Measurements from ENCODE around the gene CBLL1.

Gene CBLL1

DNA sequence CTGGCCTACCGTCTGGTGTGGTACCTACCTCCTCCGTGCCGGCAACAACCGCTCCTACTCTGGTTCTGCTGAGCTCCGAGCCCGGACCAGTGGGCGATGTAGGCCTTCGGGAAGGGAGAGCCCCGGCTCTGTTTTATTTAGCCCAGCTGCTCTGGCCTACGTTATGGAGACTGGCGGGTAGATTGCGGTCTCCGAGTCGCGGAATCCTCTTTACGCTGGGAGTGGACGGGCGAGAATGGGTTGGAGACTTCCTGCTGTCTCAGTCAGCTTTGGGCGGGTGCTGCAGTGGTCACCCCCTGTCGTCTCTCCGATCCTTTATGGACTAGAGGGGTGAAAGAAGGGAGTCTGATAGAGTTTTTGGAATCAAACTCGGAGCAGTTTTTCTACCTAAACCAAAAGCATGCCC, 406 bp downstream of the CBLL1 start:
- DNase-seq = no peak

DNA sequence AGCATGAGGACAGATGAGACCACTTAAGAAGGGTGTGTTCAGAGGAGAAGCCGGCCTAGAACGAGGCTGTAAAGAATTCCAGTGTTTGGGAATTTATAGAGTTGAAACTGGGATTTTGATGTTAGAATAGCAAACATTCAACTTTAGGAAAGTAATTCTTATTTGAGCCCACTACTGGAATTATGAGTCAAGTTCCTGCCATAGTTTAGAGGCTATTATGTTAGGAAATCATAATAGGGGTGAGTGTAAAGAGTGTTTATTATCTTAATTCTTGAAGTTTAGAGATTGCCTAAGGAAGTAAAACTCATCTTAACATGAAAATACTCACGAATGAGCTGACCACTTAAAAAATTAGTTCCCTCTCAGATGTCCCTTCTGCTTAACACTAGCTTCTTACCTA, 2.1 kb downstream of the CBLL1 start:
- DNase-seq = no peak

DNA sequence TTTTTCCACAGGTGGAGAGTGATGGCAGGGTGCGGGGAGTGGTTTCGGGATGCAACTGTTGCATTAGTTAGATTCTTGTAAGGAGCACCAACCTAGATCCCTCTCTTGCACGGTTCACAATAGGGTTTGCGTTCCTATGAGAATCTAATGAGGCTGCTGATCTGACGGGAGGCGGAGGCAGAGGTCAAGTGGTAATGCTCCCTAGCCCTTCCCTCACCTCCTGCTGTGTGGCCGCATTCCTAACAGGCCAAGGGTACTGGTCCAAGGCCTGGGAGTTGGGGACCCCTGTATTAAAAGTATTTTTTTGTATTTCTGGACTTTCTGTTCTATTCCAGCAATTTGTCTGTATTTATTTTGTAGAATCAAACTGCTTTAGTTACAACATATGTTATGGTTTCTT, 7.2 kb downstream of the CBLL1 start:
- no peak for DNase-seq

DNA sequence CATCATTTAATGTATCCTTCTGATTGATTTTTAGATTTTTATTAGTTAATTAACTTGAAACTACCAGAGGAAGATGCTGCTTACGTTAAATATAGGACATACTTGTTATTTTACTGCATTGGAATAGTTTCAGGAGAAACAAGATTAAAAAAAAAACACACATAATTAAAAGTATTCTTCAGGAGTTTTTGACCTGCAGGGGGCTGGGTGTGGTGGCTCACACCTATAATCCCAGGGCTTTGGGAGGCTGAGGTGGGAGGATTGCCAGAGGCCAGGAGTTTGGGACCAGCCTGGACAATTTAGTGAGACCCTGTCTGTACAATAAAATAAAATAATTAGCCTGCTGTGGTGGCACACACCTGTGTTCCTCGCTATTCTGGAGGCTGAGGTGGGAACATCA, 10.7 kb downstream of the CBLL1 start:
- DNase-seq = no peak

DNA sequence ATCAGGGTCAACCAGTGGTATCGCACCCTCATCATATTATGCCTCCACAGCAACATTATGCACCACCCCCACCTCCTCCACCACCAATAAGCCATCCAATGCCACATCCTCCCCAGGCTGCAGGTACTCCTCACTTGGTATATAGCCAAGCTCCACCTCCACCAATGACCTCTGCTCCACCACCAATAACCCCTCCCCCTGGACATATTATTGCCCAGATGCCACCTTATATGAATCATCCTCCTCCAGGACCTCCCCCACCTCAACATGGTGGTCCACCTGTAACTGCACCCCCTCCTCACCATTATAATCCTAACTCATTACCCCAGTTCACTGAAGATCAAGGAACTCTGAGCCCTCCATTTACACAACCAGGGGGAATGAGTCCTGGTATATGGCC, 14.7 kb downstream of the CBLL1 start:
- DNase-seq = no peak

DNA sequence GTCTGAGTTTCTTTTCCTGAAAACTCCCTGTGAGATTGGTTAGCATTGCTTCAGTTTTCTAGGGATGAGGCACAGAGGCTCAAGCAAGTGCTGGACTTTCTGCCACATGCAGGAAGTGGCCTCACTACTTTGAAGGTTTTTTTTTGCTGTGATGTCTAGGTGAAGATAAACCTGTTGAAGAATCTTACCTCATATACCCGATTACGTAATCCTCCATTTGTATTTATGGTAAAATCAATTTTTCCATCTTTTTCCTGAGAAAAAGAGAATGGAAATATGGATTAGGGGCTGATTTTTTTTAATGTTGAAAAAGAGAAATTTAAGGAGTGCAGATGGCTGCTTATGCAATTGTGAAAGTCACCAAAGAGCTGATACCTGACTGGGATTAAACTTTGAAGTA, 23.4 kb downstream of the CBLL1 start:
- DNase-seq = no peak

DNA sequence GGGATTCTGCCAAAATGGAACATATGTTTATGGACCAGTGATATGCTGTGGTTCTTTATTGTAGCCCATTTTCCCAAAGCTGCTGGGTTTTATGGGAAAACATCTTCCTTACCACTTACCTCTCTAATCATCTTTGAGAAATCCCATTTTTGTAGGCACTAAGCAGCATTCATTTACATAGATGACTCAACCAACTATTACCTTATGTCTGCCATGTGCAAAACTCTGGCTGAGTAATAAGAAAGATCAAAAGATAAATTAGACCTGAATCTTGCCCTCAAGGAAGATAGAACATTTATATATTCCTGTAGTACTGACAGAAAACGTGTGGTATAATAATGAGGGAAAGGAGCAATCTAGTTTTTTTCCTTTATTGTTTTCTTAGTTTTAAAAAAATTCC, 24.3 kb downstream of the CBLL1 start:
- no peak for DNase-seq

DNA sequence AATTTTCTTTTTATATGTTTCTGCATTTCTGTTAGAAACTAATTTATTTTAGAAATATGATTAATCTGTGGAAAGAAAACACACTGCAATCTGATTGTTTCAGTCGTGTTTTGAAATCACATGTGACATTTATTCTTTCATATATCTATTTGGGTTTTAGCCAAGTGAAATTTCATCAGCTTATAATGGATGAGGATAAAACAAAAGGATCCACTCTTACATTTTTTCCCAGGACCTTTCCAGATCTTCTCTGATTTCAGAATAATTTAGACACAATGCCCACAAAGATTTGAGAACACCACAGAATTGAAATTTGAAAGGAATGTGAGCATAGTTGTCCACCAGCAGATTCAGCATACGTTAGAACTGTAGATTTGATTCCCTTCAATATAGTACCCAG, 29.1 kb downstream of the CBLL1 start:
- no peak for DNase-seq

DNA sequence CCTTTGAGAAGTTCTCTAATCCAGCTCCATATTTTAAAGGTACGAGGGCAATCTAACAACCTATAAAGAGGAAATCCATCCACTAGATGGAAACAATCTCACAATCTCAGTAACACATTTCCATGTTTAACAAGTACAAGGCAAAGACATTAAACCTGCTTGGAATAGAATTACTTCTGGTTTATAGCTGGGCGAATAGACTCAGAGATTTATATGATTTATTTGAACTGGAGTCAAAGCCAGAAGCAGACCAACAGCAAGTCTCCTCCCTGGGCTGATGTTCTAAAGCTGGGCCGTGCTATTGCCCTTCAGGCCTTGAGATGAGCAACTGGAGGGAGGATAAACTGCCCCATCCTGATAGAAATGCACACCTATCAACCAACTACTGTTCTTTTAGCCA, 33.8 kb downstream of the CBLL1 start:
- DNase-seq = no peak

DNA sequence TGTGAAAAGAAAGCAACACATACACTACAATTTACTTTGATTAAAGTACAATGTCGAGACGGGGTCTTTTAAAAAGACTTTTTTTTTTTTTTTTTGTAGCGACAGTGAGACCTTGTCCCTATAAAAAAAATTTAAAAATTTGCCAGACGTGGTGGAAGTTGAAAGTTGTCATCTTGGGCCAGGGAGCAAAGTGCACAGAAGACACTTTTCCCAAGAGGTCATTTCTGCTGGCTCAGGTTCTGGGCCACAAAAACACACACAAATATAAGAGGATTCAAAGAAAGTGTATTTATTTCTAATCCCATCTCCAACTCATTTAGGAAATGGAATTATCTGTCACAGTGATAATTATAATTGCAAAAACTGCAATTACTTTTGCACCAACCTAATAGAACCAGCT, 34.3 kb downstream of the CBLL1 start:
- no peak for DNase-seq

DNA sequence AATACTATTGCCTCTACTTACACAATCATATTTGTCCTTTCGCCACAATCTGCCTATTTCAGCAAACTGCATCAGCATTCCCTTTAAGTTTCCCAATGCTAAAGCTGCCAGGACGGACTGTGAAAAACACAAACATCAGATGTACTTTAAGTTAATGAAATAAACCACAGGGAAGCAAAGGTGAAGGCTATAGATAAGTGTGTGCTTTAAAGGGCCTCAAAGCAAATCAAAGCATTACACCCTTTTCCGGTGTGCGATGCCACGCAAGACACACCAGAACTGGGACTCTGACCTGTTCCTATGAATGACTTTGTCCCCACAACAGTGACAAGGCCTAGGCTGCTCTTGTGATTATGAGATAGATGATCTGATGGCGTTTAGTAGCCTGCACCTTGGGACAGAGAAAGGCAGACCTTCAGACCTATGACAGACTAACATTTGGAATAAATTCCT, 35.7 kb downstream of the CBLL1 start:
- DNase-seq = no peak

DNA sequence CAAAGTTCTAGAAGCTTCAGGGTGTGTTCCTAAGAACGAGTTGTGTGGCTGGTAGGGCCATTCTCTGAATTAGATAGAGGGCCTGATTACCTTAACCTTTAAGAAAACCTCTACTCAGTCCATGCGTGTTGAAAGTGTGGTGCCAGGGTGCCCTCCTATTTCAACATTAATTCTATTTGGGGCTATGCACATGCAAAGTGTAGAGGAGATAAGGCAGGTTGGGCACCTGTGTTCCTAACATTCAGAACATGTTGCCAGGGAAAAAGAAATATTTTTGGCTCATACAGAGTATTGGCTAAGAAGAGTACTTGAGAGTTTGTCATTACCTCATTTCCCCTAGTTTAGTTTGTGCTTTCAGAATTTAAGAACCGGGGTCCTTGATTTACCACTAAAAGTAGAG, 38.4 kb downstream of the CBLL1 start:
- DNase-seq = no peak

DNA sequence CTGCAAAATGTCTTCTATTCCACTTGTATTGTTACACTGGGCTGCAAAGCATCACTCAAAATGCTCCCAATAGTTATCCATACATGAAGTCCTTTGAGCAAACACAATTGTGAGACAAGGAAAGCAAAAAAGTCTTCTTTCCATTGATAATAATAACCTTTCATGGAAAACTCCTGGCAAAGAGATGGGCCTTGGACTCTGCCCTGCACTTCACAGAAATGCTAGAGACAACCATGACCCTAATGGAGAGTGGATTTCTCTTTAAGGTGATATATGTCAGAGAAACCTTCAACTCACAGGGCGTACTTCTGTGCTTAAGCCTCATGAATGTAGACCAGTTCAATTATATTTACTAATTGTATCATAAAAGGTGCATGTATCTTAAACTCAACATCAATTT, 39.7 kb downstream of the CBLL1 start:
- DNase-seq = no peak

DNA sequence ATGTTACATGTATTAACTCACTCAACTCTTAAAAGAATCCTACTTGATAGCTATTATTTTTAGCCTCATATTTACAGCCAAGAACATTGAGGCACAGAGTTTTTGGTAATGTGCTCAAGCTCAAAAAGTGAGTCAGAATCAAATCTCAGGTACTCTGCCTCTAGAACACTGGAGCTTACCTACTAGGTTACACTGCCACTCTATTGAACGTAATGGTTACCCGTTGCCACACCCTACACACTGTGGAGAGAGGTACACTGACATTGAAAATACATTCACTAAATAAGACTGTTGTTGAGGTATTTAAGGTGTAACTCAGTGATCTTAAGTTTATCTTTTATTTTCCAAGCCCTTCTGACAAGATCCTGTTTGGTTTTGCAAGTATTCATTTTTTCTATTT, 41.2 kb downstream of the CBLL1 start:
- no peak for DNase-seq

DNA sequence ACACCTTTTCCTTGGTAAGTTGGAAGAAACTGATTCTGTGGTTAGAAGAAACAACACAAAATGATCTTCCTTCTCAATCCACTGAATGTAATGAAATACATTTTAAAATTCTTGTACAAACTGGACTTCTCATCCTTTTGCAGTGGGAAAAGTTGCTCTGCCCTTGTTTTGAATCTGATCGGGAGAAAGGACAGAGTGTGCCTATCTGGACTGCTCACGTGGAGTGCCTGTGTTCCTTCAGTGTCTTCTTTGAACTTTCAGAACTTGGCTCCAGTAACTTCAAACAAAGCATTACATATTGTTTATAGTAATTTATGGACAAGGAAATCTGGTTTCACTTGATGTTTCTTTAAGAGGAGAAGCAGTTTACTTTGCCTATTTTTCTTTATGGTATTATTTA, 42.0 kb downstream of the CBLL1 start:
- no peak for DNase-seq

DNA sequence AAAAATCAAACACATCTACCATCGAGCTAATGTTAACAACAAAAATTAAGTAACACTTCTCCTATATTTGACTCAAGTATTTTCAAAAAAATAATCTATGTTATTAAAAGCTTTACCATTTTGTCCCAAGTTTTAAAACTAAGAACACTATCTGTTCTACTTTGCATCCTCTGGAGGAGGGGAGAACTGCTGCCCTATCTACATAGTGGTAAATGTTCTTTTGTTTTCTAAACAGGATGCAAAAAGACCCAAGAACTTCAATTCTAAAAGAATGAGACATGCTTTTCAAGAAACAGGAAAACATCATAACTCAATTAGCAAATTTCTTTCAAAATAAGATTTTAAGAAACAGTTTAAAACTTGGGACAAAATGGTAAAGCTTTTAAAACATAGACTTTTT, 44.3 kb downstream of the CBLL1 start:
- DNase-seq = no peak

DNA sequence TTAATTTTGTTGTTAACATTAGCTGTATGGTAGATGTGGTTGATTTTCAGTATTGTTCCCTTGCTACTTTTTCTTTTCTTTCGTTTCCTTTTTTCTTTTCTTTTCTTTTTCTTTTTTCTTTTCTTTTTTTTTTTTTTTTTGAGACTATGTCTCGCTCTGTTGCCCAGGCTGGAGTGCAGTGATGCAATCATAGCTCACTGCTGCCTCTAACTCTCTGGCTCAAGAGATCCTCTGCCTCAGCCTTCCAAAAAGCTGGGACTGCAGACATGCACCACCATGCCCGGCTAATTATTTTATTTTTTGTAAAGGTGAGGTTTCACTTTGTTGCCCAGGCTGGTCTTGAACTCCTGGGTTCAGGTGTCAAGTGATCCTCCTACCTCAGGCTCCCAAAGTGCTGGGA, 44.7 kb downstream of the CBLL1 start:
- no peak for DNase-seq

DNA sequence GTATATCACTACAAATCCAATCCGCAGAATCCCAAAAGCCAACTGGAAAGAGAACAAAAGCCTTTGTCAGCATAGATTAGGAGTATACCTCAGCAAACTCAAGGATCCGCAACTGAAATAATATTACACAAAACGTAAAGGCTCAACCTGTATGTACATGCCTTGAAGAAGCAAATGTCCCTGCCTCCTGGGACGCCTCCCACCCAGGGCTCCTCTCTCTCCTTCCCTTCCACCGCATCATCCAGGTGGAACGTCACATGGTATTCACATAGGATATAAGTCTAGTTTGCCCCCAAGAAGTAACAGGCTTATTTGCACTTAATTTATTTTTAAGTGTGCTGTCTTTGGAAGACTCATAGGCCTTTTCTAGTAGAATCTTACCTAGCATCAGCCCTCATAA, 45.7 kb downstream of the CBLL1 start:
- DNase-seq = no peak

DNA sequence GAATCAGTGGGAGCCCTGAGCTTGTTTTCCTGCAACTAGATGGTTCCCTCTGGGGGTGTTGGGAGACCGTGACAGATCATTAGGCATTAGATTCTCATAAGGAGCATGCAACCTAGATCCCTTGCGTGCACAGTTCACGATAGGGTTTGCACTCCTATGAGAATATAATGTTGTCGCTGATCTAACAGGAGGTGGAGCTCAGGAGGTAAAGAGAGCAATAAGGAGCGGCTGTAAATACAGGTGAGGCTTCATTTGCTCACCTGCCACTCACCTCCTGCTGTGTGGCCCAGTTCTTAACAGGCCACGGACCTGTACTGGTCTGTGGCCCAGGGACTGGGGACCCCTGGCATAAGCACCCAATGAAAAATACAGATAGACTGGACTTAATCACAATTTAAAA, 48.4 kb downstream of the CBLL1 start:
- DNase-seq = no peak

DNA sequence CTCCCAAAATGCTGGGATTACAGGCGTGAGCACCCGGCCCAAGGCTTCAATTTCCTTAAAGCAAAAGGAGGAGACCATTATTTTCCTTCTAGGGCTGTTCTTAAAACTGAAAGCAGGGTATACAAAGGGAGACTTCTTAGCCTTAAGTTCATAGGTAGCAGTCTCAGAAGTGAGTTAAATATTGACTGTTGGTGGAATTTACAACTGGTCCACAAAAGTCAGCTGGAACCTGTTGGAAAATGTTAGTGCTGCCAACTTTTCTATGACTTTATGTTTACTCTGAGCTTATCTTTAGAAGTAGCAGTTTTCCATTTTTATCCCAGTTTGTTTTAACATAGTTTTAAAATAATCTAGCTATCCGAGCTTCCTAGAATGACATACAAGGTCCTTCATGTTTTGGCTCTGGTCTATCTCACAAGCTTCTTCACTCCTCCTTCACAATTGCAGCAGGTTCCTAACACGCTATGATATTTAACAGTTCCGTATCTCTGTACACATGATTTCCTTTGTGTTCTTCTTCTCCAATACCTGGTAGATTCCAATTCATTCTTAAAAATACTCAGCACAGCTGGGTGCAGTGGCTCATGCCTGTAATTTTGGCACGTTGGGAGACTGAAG, 55.8 kb downstream of the CBLL1 start:
- DNase-seq = no peak

DNA sequence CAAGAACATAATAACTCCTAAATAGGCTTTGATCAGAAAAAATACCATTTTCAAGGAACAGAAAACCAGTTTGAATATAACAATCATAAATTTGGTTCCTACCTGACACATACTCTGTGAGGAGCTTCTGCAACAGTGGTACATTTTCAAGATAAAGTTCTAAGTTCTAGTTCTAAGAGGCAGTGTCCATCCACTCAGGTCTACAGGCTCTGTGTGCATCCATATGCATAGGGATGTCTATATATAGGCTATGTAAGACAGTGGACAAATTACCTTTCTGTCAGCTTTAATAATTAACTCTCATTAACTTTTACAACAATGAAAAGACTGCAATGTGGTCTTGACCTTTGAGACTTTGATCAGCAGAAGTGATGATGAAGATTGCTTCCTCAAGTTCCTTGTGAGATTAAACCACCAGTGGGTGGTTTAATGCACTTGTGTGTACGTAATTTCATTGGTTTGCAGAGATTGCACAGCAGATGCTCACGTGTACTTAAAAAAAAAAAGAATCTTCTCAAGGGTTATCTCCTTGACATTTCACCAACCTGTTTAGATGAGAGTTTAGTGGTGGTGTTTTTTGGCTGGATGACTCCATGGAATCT, 59.2 kb downstream of the CBLL1 start, which contains the start of gene SLC26A3:
TSS of gene SLC26A3 (minus strand) at position 215 of the 602 bp plus-strand sequence. CDS start 8,714 bp downstream, outside the sequence.
- DNase-seq = no peak

DNA sequence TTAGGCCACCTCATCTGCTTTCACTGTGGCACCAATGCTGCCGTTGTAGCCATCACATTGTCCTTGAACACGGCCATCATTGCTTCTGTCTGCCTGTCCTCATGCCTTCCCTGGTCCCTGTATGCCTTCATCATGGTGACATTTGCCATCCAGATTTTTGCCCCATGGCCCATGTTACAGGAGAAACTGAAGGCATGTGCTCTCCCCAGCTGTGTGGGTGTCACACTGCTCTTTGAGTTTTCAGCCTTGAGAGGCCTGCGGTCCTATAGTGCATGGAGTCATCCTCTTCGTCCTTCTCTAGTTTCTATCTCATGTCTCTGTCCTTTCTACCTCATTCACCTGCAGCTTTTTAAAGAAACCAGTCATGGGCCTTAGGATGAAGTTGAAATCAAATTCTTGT, 65.2 kb downstream of the CBLL1 start:
- DNase-seq = no peak

DNA sequence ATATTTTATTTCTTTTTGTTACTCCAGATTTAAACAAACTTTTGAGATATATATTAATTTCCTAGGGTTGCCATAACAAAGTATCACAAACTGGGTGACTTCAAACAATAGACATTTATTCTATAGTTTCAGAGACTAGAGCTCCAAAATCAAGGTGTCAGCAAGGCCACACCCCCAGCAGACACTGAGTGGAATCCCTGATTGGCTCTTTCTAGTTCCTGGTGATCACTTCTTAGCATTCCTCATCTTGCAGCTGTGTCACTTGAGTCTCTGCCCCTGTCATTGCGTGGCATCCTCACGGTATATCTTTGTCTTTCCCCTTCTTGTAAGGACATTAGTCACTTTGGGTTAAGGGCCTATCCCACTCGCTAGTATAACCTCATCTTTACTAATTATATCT, 66.7 kb downstream of the CBLL1 start:
- DNase-seq = no peak

Data from activated naive CD4-positive, alpha-beta T cell treated with Interleukin-2 at 50 U/mL for 16 hours (primary cell).